Nephron (organoid): Measurements from ENCODE around the gene ILDR2.

Experiments
- H3K27ac Mint-ChIP-seq, 3 experiments: 2 replicates each; pipeline ENCODE4 v1.8.0; 2020; ENCODE audit warnings: mixed read lengths in 3 of 3, mild to moderate bottlenecking in 2 of 3, moderate library complexity in 1 of 3
- H3K27me3 Mint-ChIP-seq: 2 replicates; pipeline ENCODE4 v1.8.0; 2021; ENCODE audit warnings: low read depth, mild to moderate bottlenecking, moderate library complexity, mixed read lengths
- H3K36me3 Mint-ChIP-seq: 2 replicates; pipeline ENCODE4 v1.8.0; 2020; ENCODE audit warnings: low read depth, mixed read lengths
- H3K4me1 Mint-ChIP-seq: 2 replicates; pipeline ENCODE4 v1.8.0; 2020; ENCODE audit warnings: mixed read lengths
- H3K4me3 Mint-ChIP-seq, 3 experiments: 2 replicates each; pipeline ENCODE4 v1.8.0; 2020; ENCODE audit warnings: mild to moderate bottlenecking in 3 of 3, mixed read lengths in 3 of 3, moderate library complexity in 2 of 3
- H3K9me3 Mint-ChIP-seq: 2 replicates; pipeline ENCODE4 v1.8.0; 2020; ENCODE audit warnings: mixed read lengths
- CTCF ChIP-seq, 3 experiments: fragments of 200-600 bp; sonication (generic); IDR thresholded peaks; one replicate each; pipeline ENCODE4 v1.5.0; 2021; ENCODE audit warnings: antibody characterized with exemption in 3 of 3; ENCODE audit not compliant: unreplicated experiment in 3 of 3

The ILDR2 gene

GRCh38 chr1:166910396-166910994, 64.8 kb downstream of the ILDR2 start:
- H3K27me3 Mint-ChIP-seq: peaks cover 4% of the 10 kb centered on the region
- peaks cover 10% of the 10 kb centered on the region for H3K36me3 Mint-ChIP-seq
- TF ChIP-seq CTCF (IDR thresholded peaks at IDR 0.05; ENCODE audit: unreplicated experiment in 3 of 3): peak; percentile 78 to 91 (median 86)
- H3K27ac Mint-ChIP-seq: no peak overlapping the region
- H3K4me3 Mint-ChIP-seq: no peak overlapping the region
- H3K9me3 Mint-ChIP-seq: peaks cover 13% of the 10 kb centered on the region
- peaks cover 17% of the 10 kb centered on the region for H3K4me1 Mint-ChIP-seq

- Mint-ChIP-seq H3K36me3 (peaks cover 10% of the 10 kb centered on the region), H3K4me3 (no peak overlapping the region), H3K4me1 (peaks cover 32% of the 10 kb centered on the region), H3K9me3 (peaks cover 13% of the 10 kb centered on the region), H3K27me3 (no peaks in the 10 kb centered on the region), H3K27ac (no peak overlapping the region)
- TF ChIP-seq CTCF (IDR thresholded peaks at IDR 0.05; ENCODE audit: unreplicated experiment in 3 of 3): no peak
These were observed 66.4 kb downstream of the ILDR2 start for GRCh38 chr1:166908942-166909341.

- peaks cover 5% of the 10 kb centered on the region for H3K36me3 Mint-ChIP-seq
- H3K27me3 Mint-ChIP-seq: no peaks in the 10 kb centered on the region
- TF ChIP-seq CTCF (IDR thresholded peaks at IDR 0.05; ENCODE audit: unreplicated experiment in 3 of 3): no peak
- H3K4me3 Mint-ChIP-seq: no peak overlapping the region
- no peak overlapping the region for H3K27ac Mint-ChIP-seq
- peaks cover 37% of the 10 kb centered on the region for H3K4me1 Mint-ChIP-seq
- H3K9me3 Mint-ChIP-seq: peaks cover 11% of the 10 kb centered on the region
These were observed 67.6 kb downstream of the ILDR2 start for GRCh38 chr1:166907763-166908162.

GRCh38 chr1:166907051-166907450, 68.3 kb downstream of the ILDR2 start:
- Mint-ChIP-seq H3K36me3 (peaks cover 3% of the 10 kb centered on the region), H3K4me3 (no peak overlapping the region), H3K4me1 (peaks cover 40% of the 10 kb centered on the region), H3K27me3 (no peaks in the 10 kb centered on the region), H3K9me3 (peaks cover 10% of the 10 kb centered on the region), H3K27ac (peak overlapping the region in 1 of 3 experiments; percentile 60)
- no peak for TF ChIP-seq CTCF (IDR thresholded peaks at IDR 0.05; ENCODE audit: unreplicated experiment in 3 of 3)

GRCh38 chr1:166906647-166907046, 68.7 kb downstream of the ILDR2 start:
- Mint-ChIP-seq H3K4me3 (no peak overlapping the region), H3K36me3 (peaks cover 3% of the 10 kb centered on the region), H3K4me1 (peaks cover 42% of the 10 kb centered on the region), H3K27me3 (no peaks in the 10 kb centered on the region), H3K27ac (peak overlapping the region in 2 of 3 experiments; percentile 60 to 68), H3K9me3 (peaks cover 7% of the 10 kb centered on the region)
- no peak for TF ChIP-seq CTCF (IDR thresholded peaks at IDR 0.05; ENCODE audit: unreplicated experiment in 3 of 3)

GRCh38 chr1:166905900-166906299, 69.4 kb downstream of the ILDR2 start:
- Mint-ChIP-seq H3K9me3 (peaks cover 3% of the 10 kb centered on the region), H3K27ac (peak overlapping the region; percentile 22 to 68 (median 60)), H3K4me3 (no peak overlapping the region), H3K4me1 (peaks cover 50% of the 10 kb centered on the region), H3K36me3 (peaks cover 3% of the 10 kb centered on the region), H3K27me3 (no peaks in the 10 kb centered on the region)
- no peak for TF ChIP-seq CTCF (IDR thresholded peaks at IDR 0.05; ENCODE audit: unreplicated experiment in 3 of 3)
